ENCODE measurements around the gene SH3BGRL2.
A peak's percentile ranks its signal among the peaks of the same experiment; 100 is the strongest.

SH3BGRL2 gene

DNA sequence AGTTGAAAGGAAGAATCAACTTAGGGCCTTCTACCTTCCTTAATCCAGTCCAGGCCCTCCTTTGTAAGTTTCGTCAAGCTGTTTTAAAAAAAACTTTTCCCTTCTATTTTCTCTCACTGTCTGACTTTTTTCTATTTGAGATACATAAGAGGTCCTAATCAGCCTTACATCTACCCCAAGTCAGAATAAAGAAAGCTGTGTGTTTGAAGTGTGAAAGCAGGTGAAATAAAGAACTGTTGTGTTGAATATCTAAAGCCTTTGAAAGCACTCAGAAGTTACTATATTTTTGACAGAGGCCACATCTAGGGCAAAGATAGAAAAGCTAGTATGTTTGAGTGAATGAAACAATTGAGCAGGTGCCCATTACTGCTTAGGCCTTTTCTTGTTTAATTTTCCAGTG, 35.5 kb downstream of the SH3BGRL2 start:
- FAIRE-seq (no peak), DNase-seq (ENCODE audit: insufficient read length, low spot score) (no peak)
- TF ChIP-seq, protein P1, sequence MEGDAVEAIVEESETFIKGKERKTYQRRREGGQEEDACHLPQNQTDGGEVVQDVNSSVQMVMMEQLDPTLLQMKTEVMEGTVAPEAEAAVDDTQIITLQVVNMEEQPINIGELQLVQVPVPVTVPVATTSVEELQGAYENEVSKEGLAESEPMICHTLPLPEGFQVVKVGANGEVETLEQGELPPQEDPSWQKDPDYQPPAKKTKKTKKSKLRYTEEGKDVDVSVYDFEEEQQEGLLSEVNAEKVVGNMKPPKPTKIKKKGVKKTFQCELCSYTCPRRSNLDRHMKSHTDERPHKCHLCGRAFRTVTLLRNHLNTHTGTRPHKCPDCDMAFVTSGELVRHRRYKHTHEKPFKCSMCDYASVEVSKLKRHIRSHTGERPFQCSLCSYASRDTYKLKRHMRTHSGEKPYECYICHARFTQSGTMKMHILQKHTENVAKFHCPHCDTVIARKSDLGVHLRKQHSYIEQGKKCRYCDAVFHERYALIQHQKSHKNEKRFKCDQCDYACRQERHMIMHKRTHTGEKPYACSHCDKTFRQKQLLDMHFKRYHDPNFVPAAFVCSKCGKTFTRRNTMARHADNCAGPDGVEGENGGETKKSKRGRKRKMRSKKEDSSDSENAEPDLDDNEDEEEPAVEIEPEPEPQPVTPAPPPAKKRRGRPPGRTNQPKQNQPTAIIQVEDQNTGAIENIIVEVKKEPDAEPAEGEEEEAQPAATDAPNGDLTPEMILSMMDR (IDR thresholded peaks at IDR 0.05; ENCODE audit: insufficient read depth, missing control alignments), result no peak

DNA sequence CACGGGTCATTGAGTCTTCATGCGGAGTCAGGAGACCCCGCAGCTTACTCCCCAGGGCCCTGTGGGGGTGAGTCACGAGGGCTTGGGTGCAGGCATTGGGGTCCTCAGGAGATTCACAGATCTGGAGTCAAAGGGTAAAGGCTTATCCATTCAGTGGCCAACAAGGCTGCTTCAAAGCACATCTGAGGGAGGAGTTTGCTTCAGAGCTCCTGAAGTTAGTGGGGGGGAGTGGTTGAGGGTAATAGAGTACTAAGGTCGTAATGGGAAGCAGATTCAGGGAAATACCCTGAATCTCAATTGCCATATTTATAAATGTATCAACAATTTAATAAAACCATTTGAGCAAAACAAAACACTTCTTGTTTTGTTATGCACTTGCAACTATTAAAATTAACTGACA, 37.3 kb downstream of the SH3BGRL2 start:
- DNase-seq (ENCODE audit: insufficient read length, low spot score), result no peak
- TF ChIP-seq, protein P1 (IDR thresholded peaks at IDR 0.05; ENCODE audit: insufficient read depth, missing control alignments), result no peak
- no peak for FAIRE-seq

DNA sequence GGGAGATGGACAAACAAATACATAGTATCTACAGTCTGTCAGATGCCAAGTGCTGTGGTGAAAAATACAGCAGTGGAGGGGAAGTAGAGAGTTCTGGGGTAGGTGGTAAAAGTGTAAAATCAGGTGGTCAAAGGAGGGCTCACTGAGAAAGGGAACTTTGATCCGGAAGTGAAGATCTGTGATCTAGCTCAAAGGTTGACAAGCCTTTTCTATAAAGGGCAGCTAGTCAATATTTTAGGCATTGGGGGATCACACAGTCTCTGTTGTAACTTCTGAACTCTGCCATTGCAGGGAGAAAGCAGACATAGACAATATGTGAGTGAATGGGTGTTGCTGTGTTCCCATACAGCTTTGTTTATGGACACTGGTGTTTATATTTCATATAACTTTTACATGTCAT, 38.6 kb downstream of the SH3BGRL2 start:
- TF ChIP-seq, protein P1 (IDR thresholded peaks at IDR 0.05; ENCODE audit: insufficient read depth, missing control alignments), result no peak
- DNase-seq (ENCODE audit: insufficient read length, low spot score) (no peak), FAIRE-seq (no peak)

DNA sequence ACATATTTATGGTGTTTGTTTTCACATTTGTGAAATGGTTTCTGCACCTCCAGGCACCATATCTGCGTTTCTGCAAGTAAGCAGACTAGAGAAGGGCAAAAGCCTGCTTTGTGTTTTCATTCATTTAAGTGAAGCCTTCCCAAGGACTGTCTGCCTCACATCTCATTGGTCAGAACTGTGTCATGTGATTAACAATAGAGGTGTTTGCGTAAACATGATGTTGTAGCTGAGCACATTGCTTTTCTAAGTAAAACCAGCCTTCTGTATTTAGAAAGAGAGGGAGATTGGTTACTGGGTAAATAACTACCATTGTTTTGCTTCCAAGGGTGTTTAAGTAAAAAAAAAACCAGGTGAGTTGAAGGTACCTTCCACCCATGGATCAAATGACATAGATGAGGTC, 39.7 kb downstream of the SH3BGRL2 start:
- DNase-seq (ENCODE audit: insufficient read length, low spot score), result no peak
- FAIRE-seq, result no peak
- TF ChIP-seq, protein P1 (IDR thresholded peaks at IDR 0.05; ENCODE audit: insufficient read depth, missing control alignments), result no peak

DNA sequence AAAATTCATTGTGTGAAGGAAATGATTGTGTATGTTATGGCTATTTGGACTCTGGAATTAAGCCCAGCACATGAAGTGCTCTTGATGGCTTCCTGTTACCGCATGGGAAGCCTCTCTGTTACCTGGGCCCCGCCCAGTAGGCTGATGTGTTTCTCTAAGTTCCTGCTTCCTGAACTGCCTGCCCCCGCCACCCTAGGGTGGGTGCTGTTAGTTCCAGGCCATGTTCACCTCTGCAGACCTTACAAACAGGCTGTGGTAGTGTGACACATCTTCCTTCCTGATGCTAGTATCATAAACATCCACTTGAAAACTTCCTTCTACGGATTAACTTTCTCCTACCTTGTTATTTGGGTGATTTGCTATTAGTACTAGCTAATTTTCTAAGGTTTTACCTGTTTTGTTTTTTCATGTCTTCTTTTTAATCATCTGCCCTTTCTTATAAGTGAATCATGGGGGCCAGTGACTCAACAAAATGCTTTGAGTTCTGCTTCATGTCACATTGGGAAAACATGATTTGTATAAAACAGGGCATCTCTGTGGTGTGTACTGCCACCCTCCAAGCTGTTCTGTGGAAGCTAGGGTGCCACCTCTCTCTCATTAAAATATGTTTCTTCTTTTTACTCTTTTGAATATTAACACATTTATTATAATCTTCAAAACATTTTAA, 40.6 kb downstream of the SH3BGRL2 start:
- DNase-seq (ENCODE audit: insufficient read length, low spot score), result no peak
- TF ChIP-seq, protein P1 (IDR thresholded peaks at IDR 0.05; ENCODE audit: insufficient read depth, missing control alignments), result no peak
- FAIRE-seq, result no peak

DNA sequence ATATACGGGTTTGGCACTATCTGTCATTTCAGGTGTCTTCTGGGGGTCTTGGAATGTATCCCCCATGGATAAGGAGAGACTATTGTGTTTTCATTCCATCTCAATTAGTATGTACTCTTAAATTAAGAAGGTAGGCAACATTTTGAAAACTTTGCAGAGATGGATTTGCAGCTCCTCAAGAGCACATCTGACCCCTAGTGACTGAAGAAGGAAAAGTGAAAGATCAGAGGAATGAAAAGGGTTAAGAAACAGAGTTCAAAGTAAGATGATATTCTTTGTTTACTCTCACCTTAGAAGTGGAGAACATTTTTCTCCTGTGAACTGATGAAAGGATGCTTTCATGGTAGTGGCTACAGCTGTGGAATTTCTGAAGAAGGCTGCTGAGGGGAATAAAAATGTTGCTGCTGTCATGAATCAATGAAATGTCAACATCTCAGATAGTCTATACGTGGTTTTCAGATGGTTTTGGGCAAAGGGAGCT, 41.5 kb downstream of the SH3BGRL2 start:
- TF ChIP-seq, protein P1 (IDR thresholded peaks at IDR 0.05; ENCODE audit: insufficient read depth, missing control alignments), result peak; percentile 48
- no peak for FAIRE-seq
- DNase-seq (ENCODE audit: insufficient read length, low spot score), result no peak

DNA sequence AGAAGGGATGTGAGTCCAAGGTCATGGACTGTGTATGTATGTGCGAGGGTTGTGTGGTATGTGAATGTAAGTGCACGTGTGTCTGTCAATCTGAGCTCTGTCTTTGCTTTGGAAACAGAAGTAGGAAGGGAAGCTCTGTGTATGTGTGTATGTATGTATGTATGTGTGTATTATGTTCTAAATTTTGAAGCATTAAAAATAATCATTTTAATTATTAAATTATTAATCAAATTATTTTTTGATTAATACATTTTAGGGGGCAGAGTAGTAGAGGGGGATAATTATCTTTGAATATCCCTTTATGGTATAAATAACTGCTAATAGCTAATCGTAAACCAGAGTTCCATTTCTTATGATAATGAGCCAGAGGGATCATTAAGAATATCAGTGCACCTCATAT, 42.8 kb downstream of the SH3BGRL2 start:
- TF ChIP-seq, protein P1 (IDR thresholded peaks at IDR 0.05; ENCODE audit: insufficient read depth, missing control alignments), result no peak
- DNase-seq (ENCODE audit: insufficient read length, low spot score), result no peak
- FAIRE-seq, result no peak
